Neural progenitor cell (in vitro differentiated cells): ENCODE measurements around the gene GGT5.

Source experiments
- EZH2 ChIP-seq: fragments of 200-600 bp; sonication (generic); IDR thresholded peaks from 2 replicates; pipeline ENCODE4 v1.6.1; 2017; ENCODE audit warnings: antibody characterized with exemption, mild to moderate bottlenecking, moderate library complexity
- EZH2phosphoT487 ChIP-seq: fragments of 200-600 bp; sonication (generic); IDR thresholded peaks from 2 replicates; pipeline ENCODE4 v1.6.1; 2017; ENCODE audit warnings: antibody characterized with exemption
- TF ChIP-seq, protein P1 (sequence below): fragments of 200-600 bp; sonication (generic); IDR thresholded peaks from 2 replicates; pipeline ENCODE4 v1.5.1; 2017; ENCODE audit warnings: antibody characterized with exemption, mild to moderate bottlenecking

DNA sequence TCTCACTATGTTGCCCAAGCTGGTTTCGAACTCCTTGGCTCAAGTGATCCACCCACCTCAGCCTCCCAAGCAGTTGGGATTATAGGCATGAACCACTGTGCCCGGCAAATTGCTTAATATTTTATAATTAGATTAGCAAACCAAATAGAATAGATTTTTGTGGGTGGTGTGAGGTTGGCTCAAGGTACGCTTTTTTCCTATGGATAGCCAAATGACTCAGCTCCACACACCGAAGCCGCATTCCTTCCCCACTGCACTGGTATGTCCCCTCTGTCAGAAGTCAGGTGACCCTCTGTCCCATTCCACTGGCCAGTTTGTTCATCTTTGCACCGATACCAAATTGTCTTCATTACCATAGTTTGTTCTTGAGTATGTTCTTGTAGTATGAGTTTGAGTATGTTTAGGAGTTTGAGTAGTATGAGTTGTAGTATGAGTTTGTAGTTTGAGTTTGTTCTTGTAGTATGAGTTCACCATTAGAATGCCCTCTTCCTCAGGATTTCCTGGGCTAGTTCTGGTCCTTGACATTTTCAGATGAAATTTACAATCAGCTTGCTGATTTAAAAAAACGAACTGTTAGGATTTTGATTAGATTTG, 44.2 kb downstream of the GGT5 start:
- TF ChIP-seq, protein P1, sequence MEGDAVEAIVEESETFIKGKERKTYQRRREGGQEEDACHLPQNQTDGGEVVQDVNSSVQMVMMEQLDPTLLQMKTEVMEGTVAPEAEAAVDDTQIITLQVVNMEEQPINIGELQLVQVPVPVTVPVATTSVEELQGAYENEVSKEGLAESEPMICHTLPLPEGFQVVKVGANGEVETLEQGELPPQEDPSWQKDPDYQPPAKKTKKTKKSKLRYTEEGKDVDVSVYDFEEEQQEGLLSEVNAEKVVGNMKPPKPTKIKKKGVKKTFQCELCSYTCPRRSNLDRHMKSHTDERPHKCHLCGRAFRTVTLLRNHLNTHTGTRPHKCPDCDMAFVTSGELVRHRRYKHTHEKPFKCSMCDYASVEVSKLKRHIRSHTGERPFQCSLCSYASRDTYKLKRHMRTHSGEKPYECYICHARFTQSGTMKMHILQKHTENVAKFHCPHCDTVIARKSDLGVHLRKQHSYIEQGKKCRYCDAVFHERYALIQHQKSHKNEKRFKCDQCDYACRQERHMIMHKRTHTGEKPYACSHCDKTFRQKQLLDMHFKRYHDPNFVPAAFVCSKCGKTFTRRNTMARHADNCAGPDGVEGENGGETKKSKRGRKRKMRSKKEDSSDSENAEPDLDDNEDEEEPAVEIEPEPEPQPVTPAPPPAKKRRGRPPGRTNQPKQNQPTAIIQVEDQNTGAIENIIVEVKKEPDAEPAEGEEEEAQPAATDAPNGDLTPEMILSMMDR: no peak
- TF ChIP-seq EZH2phosphoT487 (no peak), EZH2 (no peak)
